RWPE1 (cell line): ENCODE results near the gene FGR.

Experiments
- CTCF ChIA-PET: fragments of 350-600 bp; sonication (Branson Sonifier 250); formaldehyde crosslinking; extraction: SDS; loops from one replicate; lab custom pipeline; 2021; lab: Yijun Ruan, JAX
- POLR2A ChIA-PET: fragments of 400-600 bp; formaldehyde crosslinking; extraction: SDS; loops from one replicate; lab custom pipeline; 2020; ENCODE audit warnings: antibody characterized with exemption; ENCODE audit not compliant: low non-redundant PET; lab: Yijun Ruan, JAX
- DNase-seq: peaks from one replicate; pipeline ENCODE4 v3.0.0; 2012; ENCODE audit warnings: low spot score
- H3K27ac ChIP-seq: fragments of 450-650 bp; 2 replicates; pipeline ENCODE4 v1.5.1; 2017
- TF ChIP-seq, protein P1 (sequence below): fragments of 450-650 bp; conservative IDR thresholded peaks from 2 replicates; pipeline ENCODE4 v1.5.1; 2017; ENCODE audit warnings: low read depth, mild to moderate bottlenecking

FGR gene

DNA sequence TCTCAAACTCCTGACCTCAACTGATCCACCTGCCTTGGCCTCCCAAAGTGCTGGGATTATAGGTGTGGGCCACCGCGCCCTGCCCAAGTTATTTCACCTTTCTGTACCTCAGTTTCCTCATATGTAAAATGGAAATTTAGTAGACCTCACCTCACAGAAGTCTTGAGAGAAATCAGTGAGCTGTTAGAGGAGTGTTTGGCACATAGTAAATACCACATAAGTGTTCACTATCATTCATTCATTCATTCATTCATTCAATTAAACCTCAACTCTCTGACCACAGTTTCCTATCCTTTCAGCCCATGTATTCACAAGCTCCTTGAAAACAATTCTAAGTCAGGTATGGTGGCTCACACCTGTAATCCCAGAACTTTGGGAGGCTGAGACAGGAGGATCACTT lies 3.8 kb upstream of the FGR start:
- no peak for DNase-seq
- TF ChIP-seq, protein P1, sequence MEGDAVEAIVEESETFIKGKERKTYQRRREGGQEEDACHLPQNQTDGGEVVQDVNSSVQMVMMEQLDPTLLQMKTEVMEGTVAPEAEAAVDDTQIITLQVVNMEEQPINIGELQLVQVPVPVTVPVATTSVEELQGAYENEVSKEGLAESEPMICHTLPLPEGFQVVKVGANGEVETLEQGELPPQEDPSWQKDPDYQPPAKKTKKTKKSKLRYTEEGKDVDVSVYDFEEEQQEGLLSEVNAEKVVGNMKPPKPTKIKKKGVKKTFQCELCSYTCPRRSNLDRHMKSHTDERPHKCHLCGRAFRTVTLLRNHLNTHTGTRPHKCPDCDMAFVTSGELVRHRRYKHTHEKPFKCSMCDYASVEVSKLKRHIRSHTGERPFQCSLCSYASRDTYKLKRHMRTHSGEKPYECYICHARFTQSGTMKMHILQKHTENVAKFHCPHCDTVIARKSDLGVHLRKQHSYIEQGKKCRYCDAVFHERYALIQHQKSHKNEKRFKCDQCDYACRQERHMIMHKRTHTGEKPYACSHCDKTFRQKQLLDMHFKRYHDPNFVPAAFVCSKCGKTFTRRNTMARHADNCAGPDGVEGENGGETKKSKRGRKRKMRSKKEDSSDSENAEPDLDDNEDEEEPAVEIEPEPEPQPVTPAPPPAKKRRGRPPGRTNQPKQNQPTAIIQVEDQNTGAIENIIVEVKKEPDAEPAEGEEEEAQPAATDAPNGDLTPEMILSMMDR, result no peak
- ChIA-PET POLR2A (no interaction called here), CTCF (no interaction called here)
- no peak overlapping the region for H3K27ac ChIP-seq

DNA sequence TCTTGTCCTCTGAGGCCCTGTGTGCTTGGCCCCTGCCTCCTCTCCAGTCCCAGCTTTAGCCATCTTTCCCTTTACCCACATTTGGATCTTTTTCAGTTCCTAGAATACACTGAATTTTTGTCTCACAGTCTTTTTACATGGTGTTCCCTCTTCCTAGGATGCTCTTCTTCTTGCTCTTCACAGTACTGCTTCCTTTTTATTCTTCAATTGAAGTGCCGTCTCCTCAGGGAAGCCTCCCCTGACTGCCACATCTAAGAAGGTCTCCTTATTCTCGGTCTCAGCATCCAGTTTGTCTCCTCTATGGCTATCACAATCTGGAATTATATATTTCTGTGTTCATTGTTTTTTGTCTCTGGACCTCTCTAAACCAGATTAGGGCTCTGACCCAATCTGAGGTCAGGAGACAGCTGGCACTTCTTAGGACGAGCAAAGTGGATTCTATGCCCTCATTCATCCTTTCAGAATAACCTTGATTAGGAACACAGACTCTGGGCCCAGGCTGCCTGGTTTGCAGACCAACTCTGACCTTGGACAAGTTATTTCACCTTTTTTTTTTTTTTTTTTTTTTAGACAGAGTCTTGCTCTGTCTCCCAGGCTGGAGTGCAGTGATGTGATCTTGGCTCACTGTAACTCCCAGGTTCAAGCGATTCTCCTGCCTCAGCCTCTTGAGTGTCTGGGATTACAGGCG lies 3.2 kb upstream of the FGR start:
- H3K27ac ChIP-seq, result no peak overlapping the region
- POLR2A ChIA-PET, result no interaction called here
- CTCF ChIA-PET, result interaction anchor here (0.6 kb wide), 1 partner anchor 11 kb away, joined by 5 read pairs; no protein-coding TSS in a partner anchor
- no peak for DNase-seq
- TF ChIP-seq, protein P1, result no peak

DNA sequence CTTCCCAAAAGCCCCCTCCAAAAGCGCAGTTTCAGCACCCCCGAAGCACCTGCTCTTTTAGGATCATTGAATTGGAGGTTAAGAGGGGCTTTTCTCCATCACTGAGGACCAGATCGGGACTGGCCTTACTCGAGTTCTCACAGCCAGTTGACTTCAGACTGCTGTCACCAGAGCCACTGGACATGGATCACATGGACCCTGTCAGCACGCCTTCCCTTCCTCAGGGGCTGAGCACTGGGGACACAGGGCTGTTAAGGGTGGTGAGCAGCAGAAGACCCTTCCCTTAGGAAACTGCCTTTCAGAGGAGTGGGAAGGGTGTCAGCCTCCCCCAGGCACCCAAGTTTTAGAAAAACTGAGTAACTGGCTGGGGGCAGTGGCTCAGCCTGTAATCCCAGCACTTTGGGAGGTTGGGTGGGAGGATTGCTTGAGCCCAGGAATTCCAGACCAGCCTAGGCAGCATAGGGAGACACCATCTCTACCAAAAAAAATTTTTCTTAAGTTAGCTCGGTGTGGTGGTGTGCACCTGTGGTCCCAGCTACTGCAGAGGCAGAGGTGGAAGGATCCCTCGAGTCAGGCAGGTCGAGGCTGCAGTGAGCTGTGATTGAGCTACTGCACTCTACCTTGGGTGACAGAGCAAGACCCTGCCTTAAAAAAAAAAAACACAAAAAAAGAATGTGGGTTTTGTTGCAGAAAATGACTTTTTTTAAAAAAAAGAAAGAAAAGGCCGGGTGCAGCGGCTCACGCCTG lies 584 bp upstream of the FGR start:
- ChIA-PET POLR2A (no interaction called here), CTCF (no interaction called here)
- no peak overlapping the region for H3K27ac ChIP-seq
- TF ChIP-seq, protein P1, result no peak
- DNase-seq, result no peak

DNA sequence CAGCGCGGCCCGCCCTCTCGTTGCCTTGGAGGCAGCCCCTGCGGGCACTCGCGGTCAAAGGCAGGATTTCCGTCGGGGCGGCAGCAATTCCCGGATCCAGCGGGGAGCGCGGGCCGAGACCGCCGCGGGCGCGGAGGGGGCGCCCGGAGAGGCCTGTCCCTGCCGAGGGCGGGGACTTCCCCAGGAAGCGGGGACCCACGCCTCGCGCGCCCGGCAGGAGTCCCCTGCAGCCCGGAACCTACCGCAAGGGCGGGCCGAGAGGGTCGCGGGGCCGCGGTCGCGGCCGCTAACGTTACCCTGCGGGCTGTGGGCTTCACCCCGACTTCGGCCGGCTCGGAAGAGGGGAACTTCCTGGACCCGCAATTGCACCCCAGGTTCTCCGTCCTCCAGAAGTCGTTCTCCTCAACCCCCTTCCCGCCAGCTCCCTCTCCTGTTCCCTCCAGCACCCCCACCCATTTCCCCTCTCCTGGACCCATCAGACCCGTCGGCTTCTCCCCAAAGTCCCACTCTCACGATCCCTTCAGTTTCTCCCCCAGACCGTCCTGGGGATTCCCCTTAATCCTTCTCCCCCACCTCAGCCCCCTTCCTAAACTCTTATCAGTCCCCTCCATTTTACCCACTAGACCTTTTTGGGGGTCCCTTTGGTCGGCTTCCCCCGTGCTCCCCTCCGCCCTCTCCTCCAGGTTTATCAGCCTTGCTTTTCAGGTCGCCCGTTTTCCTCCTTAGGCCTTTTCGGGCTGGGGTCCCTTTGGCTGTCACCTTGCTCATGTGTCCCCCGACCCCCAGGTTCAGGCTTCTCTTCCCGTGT lies 604 bp downstream of the FGR start:
- TF ChIP-seq, protein P1, result no peak
- no peak overlapping the region for H3K27ac ChIP-seq
- CTCF ChIA-PET, result no interaction called here
- no peak for DNase-seq
- POLR2A ChIA-PET, result no interaction called here

DNA sequence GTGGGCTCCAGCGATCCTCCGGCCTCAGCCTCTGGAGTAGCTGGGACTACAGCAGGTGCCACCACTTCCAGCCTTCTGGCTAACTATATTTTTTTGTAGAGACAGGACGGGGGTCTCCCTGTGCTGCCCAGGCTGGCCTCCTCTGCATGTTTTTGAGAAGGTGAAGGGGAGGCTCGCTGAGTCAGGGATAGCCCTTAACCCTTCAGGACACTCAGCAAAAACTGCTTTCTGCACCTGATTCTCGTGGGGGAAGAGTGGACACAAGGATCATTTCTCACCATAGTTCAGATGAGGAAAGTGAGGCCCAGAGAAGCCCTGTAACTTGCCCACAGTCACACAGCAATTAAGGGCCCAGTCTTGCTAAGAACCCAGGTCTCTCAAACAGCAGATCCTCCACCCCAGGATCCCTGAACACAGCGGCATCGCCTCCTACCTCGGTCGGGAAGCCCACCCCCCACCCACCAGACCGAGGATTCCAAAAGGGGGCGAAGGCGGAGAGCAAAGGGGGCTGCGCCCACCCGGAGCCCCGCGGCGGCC lies 1.3 kb downstream of the FGR start:
- no peak overlapping the region for H3K27ac ChIP-seq
- CTCF ChIA-PET, result no interaction called here
- no peak for DNase-seq
- TF ChIP-seq, protein P1, result no peak
- POLR2A ChIA-PET, result no interaction called here

DNA sequence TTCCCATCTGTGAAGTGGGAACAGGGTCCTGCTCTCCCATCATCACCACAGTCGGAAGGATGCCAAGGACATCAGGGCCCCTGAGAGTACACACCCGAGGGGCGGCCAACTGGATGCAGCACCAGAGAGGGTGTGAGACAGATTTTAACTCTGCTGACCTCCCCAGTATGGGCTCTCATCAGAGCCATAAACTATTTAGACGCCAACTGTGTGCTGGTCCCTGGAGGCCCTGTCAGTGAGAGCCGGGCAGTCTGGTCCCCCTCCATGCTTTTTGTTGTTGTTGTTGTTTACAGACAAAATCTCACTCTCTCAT lies 1.7 kb downstream of the FGR start:
- no peak overlapping the region for H3K27ac ChIP-seq
- ChIA-PET POLR2A (no interaction called here), CTCF (no interaction called here)
- DNase-seq, result no peak
- TF ChIP-seq, protein P1, result no peak
